Stimulated activated CD4-positive, alpha-beta T cell treated with anti-CD3 and anti-CD28 coated beads, Interleukin-1b, Interleukin-23, amount 100 ng/mL, for 48 hours (primary cell): ENCODE data around the gene EIF4EBP3.
"Not testable (repeated sequence)": the region's sequence is repeated elsewhere in the genome, so short reads cannot be mapped to it uniquely, and the experiment has no call there.

Source experiments
- DNase-seq: peaks from one replicate; pipeline ENCODE4 v3.0.0-alpha.2; 2020

Gene EIF4EBP3

GRCh38 chr5:140579188-140579747 is 31.8 kb downstream of the EIF4EBP3 start:
- not testable (repeated sequence) for DNase-seq

GRCh38 chr5:140587495-140587894 is 40.0 kb downstream of the EIF4EBP3 start:
- DNase-seq: no peak

GRCh38 chr5:140588311-140589070 is 41.0 kb downstream of the EIF4EBP3 start:
- DNase-seq: no peak

- DNase-seq: no peak
These were observed 43.4 kb downstream of the EIF4EBP3 start for GRCh38 chr5:140590861-140591260.

DNA sequence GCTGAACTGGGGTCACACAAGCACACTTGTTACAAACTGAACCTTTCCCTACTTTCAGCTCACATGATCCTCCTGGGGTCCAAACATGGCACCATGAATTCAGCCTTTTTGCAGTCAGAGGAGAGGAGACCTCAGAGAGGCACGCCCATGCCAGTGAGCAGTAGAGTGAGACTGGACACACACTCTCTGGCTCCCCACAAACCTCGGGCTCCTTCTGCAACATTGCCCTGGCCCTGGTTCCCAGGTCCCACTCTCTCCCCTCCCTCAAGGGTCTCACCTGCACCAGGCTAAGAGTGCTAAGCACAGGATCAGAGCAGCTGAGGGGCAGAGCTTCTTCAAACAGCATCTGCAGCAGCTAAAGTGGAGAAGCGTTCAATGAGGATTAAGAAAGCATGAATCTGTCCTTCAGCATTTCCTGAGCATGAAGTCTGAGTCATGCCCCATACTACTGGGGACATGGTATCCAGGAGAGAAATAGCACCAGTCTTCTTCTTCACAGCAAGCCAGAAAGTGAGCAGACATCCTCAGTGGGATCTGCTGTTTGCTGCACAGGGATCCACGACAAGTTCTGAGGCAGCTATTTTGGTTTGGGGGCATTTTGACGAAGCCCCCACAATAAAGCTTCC is 44.4 kb downstream of the EIF4EBP3 start:
- no peak for DNase-seq

DNA sequence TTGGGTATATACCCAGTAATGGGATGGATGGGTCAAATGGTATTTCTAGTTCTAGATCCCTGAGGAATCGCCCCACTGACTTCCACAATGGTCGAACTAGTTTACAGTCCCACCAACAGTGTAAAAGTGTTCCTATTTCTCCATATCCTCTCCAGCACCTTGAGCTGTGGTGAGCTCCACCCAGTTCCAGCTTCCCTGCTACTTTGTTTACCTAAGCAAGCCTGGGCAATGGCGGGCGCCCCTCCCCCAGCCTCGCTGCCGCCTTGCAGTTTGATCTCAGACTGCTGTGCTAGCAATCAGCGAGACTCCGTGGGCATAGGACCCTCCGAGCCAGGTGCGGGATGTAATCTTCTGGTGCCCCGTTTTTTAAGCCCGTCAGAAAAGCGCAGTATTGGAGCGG is 45.6 kb downstream of the EIF4EBP3 start:
- DNase-seq: not testable (repeated sequence)

DNA sequence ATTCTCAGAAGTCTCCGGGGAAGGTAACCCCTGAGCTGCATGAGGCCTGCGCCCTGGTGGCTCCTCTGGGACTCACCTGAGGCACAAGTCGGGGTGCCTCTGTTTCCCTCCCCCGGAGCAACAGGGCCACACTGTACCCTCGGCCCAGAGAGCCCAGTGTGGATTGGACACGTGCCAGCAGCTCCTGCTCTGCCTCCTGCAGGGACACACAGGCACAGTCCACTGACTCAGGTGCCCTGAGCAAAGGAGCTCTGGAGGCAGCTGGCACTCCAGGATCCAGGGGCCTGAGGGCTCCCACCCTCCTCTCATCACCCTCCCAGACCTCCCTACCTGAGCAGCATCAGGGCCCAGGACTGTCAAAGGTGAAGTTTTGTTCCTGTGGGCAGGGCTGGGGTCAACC is 46.7 kb downstream of the EIF4EBP3 start:
- no peak for DNase-seq

- no peak for DNase-seq
These were observed 48.3 kb downstream of the EIF4EBP3 start for GRCh38 chr5:140595538-140596300.

- DNase-seq: no peak
These were observed 48.9 kb downstream of the EIF4EBP3 start for GRCh38 chr5:140596321-140596741.

DNA sequence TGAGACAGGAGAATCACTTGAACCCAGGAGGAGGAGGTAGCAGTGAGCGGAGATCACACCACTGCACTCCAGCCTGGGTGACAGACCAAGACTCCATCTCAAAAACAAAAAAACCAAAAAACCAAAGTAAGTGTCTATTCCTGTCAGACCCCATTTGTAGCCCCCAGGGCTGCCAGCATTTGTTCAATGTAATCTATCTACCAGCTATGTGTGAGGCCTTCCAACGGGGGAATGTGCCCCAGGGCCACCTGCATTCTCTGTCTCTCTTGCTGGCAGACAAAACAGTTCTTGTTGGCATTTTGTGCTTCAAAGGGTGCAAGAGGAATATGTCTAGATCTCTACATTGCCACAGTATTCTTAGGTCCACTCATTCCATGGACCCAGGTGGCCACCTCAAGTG is 51.4 kb downstream of the EIF4EBP3 start:
- no peak for DNase-seq
